Measurements from ENCODE around the gene TBC1D3I.
A peak's percentile ranks its signal among the peaks of the same experiment; 100 is the strongest.

Gene TBC1D3I

DNA sequence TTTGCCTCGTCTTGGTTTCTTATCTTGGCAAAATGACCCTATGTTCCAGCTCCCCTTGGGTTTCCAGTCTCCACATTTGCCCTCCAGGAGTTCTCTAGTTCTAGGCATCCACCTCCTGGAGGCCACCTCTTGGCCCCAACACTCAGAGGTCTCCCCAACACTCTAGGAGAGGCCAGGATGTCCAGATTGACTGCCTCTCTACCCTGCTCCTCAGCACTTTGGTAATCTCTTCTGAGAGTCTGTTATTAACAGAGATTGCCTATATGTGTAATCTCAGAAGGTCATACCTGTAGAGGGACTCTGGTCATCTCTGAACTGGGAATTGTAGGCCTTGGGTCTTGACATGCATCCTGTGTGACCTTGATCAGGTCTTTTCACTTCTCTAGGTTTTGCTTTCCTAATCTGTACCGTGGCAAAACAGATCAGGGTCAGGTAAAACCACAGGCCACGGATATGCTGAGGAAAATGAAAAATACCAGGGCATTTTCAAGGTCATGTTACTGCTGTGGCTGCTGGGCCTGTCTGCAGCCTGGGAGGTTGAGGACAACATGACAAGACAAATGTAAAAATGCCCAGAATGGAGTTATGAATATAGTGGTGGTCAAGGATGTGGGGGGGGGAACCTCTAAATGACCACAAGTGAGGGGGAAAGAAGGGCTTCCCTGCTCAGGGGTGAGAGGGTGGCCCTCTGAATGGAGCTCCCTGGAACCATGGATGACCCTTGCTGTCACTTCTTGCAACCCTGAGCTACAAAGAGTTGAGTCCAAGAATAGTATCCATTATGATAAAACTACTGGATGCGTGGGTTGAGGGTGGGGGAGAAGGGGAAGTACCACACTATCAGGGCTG, 58.5 kb downstream of the TBC1D3I start:
- DNase-seq = peak; percentile 13 to 75 (median 52)

- DNase-seq = no peak
These were observed 59.5 kb downstream of the TBC1D3I start for GRCh38 chr17:36204724-36205500.

Measured in suppressor macrophage (primary cell).